ENCODE data around the gene AP1G2.

AP1G2 gene

GRCh38 chr14:23536494-23536893, 31.1 kb downstream of the AP1G2 start:
- no peak for DNase-seq

GRCh38 chr14:23535943-23536342, 31.6 kb downstream of the AP1G2 start:
- no peak for DNase-seq

- no peak for DNase-seq
These were observed 33.7 kb downstream of the AP1G2 start for GRCh38 chr14:23533652-23534435.

- no peak for DNase-seq
These were observed 34.9 kb downstream of the AP1G2 start for GRCh38 chr14:23532658-23533057.

GRCh38 chr14:23531391-23531790, 36.2 kb downstream of the AP1G2 start:
- no peak for DNase-seq

GRCh38 chr14:23530375-23531055, 37.1 kb downstream of the AP1G2 start:
- DNase-seq: peak; percentile 27

- no peak for DNase-seq
These were observed 38.6 kb downstream of the AP1G2 start for GRCh38 chr14:23529016-23529415.

- no peak for DNase-seq
These were observed 39.0 kb downstream of the AP1G2 start for GRCh38 chr14:23528555-23528954.

- no peak for DNase-seq
These were observed 42.0 kb downstream of the AP1G2 start for GRCh38 chr14:23525611-23526010.

- DNase-seq: no peak
These were observed 42.6 kb downstream of the AP1G2 start for GRCh38 chr14:23524954-23525353.

GRCh38 chr14:23523229-23524016, 44.2 kb downstream of the AP1G2 start:
- no peak for DNase-seq

GRCh38 chr14:23522643-23523198, 44.9 kb downstream of the AP1G2 start:
- no peak for DNase-seq

GRCh38 chr14:23521785-23522640, 45.6 kb downstream of the AP1G2 start:
- DNase-seq: peak; percentile 41

GRCh38 chr14:23520899-23521533, 46.6 kb downstream of the AP1G2 start:
- peak; percentile 22 for DNase-seq

- DNase-seq: no peak
These were observed 48.9 kb downstream of the AP1G2 start for GRCh38 chr14:23518709-23519108.

GRCh38 chr14:23517650-23518326, 49.8 kb downstream of the AP1G2 start:
- no peak for DNase-seq

GRCh38 chr14:23514644-23514957, 53.0 kb downstream of the AP1G2 start:
- no peak for DNase-seq

- no peak for DNase-seq
These were observed 53.6 kb downstream of the AP1G2 start for GRCh38 chr14:23513818-23514643.

GRCh38 chr14:23513005-23513817, 54.4 kb downstream of the AP1G2 start:
- no peak for DNase-seq

GRCh38 chr14:23512156-23512555, 55.4 kb downstream of the AP1G2 start:
- DNase-seq: no peak

All from MV-4-11 (cell line).